GM23338 (cell line): Measurements from ENCODE around the gene ATP5PB. TPM values are rescaled to one million over a fixed set of nuclear protein-coding genes. Genes with fewer than 3 reads are reported as not detected.

ENCODE experiments used
- ATAC-seq: fragments of 200-7000 bp; cut with Tn5 transposase; 3 replicates; pipeline ENCODE4 v1.9.1; 2020
- DNase-seq: peaks from one replicate; pipeline ENCODE4 v3.0.0-alpha.2; 2015; ENCODE audit warnings: low spot score
- H2AFZ ChIP-seq: fragments of 200-600 bp; sonication (generic); 2 replicates; pipeline ENCODE4 v1.8.0; 2016; ENCODE audit warnings: antibody characterized with exemption, mild to moderate bottlenecking, moderate library complexity
- H3F3A ChIP-seq: fragments of 200-600 bp; sonication (generic); replicated peaks from 2 replicates; pipeline ENCODE4 v1.8.0; 2017; ENCODE audit warnings: antibody characterized with exemption, mixed run types, low read depth
- H3K27ac ChIP-seq: fragments of 200-600 bp; sonication (generic); 2 replicates; pipeline ENCODE4 v1.6.1; 2016; ENCODE audit warnings: low read depth
- H3K27me3 ChIP-seq: fragments of 200-600 bp; sonication (generic); 2 replicates; pipeline ENCODE4 v1.8.0; 2016; ENCODE audit warnings: mild to moderate bottlenecking, mixed run types, moderate library complexity; ENCODE audit not compliant: insufficient read depth
- H3K36me3 ChIP-seq: fragments of 200-600 bp; sonication (generic); 2 replicates; pipeline ENCODE4 v1.8.0; 2016; ENCODE audit warnings: mild to moderate bottlenecking; ENCODE audit not compliant: insufficient read depth
- H3K4me1 ChIP-seq: fragments of 200-600 bp; sonication (generic); 2 replicates; pipeline ENCODE4 v1.8.0; 2016; ENCODE audit warnings: mild to moderate bottlenecking, moderate library complexity; ENCODE audit not compliant: insufficient read depth
- H3K4me2 ChIP-seq: fragments of 200-600 bp; sonication (generic); 2 replicates; pipeline ENCODE4 v1.7.1; 2017; ENCODE audit warnings: mixed run types
- H3K4me3 ChIP-seq: fragments of 200-600 bp; sonication (generic); 2 replicates; pipeline ENCODE4 v1.6.1; 2016; ENCODE audit warnings: mixed run types
- H3K79me2 ChIP-seq: fragments of 200-600 bp; sonication (generic); replicated peaks from 2 replicates; pipeline ENCODE4 v1.8.0; 2017; ENCODE audit warnings: mild to moderate bottlenecking; ENCODE audit not compliant: insufficient read depth
- H3K9me2 ChIP-seq: fragments of 200-600 bp; sonication (generic); 2 replicates; pipeline ENCODE4 v1.8.0; 2017; ENCODE audit not compliant: insufficient read depth
- H4K20me1 ChIP-seq: fragments of 200-600 bp; sonication (generic); replicated peaks from 2 replicates; pipeline ENCODE4 v1.8.0; 2017; ENCODE audit warnings: mild to moderate bottlenecking; ENCODE audit not compliant: insufficient read depth
- H3K27ac Mint-ChIP-seq: 2 replicates; pipeline ENCODE4 v1.8.0; 2020; ENCODE audit warnings: inconsistent platforms, mild to moderate bottlenecking, moderate library complexity, mixed read lengths
- H3K27me3 Mint-ChIP-seq: 3 replicates; pipeline ENCODE4 v1.8.0; 2022; ENCODE audit warnings: low read depth, mild to moderate bottlenecking, moderate library complexity, mixed read lengths, inconsistent platforms; ENCODE audit not compliant: insufficient read depth, poor library complexity
- H3K36me3 Mint-ChIP-seq: 3 replicates; pipeline ENCODE4 v1.8.0; 2021; ENCODE audit warnings: low read depth, mild to moderate bottlenecking, inconsistent platforms, moderate library complexity, mixed read lengths
- H3K4me1 Mint-ChIP-seq: 3 replicates; pipeline ENCODE4 v1.8.0; 2020; ENCODE audit warnings: mild to moderate bottlenecking, inconsistent platforms, mixed read lengths
- H3K4me3 Mint-ChIP-seq: 3 replicates; pipeline ENCODE4 v1.8.0; 2021; ENCODE audit warnings: moderate library complexity, mild to moderate bottlenecking, inconsistent platforms, mixed read lengths
- H3K9me3 Mint-ChIP-seq: 3 replicates; pipeline ENCODE4 v1.8.0; 2020; ENCODE audit warnings: moderate library complexity, mild to moderate bottlenecking, inconsistent platforms, mixed read lengths
- ETS1 ChIP-seq: IDR thresholded peaks from 2 replicates; pipeline ENCODE4 v1.6.1; 2016; ENCODE audit warnings: antibody characterized with exemption
- STAT1 ChIP-seq: IDR thresholded peaks from one replicate; pipeline ENCODE4 v1.6.1; 2016; ENCODE audit warnings: antibody characterized with exemption; ENCODE audit not compliant: unreplicated experiment
- ZNF462 ChIP-seq: fragments of 250-450 bp; sonication (Bioruptor Pico); IDR thresholded peaks from 2 replicates; pipeline ENCODE4 v1.5.0; 2020; ENCODE audit warnings: mild to moderate bottlenecking, moderate library complexity
- polyA plus RNA-seq: library from polyadenylated mRNA; unstranded; fragments of >200 nt; fragmentation: Nextera tagmentation; extraction: Ambion mirVana; gene quantifications from 2 replicates; pipeline ENCODE4 v1.2.1, GENCODE V29; 2016
- total RNA-seq: library from RNA; depleted of rRNA; stranded (reverse); fragments of >200 nt; shearing (Covaris generic); gene quantifications from 2 replicates; pipeline ENCODE4 v1.2.3, GENCODE V29; 2014

ATP5PB gene
- total and polyA plus RNA-seq, 2 experiments from 2014 or later: 279 to 300 TPM

DNA sequence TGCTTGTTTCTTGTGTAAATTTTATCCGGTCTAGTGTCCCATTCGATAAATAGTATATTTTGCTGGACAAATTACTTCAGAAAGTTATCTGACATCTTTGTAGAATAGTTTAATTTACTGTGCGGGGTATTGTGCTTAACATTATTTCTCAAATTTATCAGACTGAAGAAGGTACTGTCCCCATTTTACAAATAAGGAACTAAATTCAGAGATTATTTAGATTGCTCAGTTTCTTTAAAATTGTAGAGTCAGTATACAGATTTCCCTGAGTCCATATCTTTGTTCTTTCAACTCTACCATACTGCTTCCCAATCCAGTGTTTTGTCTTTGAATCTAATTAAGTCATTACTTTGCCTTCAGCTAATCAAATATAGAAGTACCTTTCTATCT lies 6.4 kb downstream of the ATP5PB start (continued):
- no peak for TF ChIP-seq ZNF462
- no peak for TF ChIP-seq STAT1

- Mint-ChIP-seq H3K27me3 (no peaks in the 10 kb centered on the region), H3K9me3 (no peaks in the 10 kb centered on the region), H3K27ac (no peak overlapping the region), H3K4me3 (no peak overlapping the region), H3K36me3 (peaks cover 35% of the 10 kb centered on the region; the same call in 2 of the 3 replicates), H3K4me1 (no peaks in the 10 kb centered on the region)
- ATAC-seq (no peak), DNase-seq (no peak)
- Histone ChIP-seq H3K9me2 (no peaks in the 10 kb centered on the region), H3K27me3 (no peaks in the 10 kb centered on the region), H3K4me2 (no peak overlapping the region), H3K36me3 (peaks cover 47% of the 10 kb centered on the region), H2AFZ (no peak overlapping the region), H3F3A (no peaks in the 10 kb centered on the region), H3K79me2 (no peaks in the 10 kb centered on the region), H3K4me3 (no peak overlapping the region), H4K20me1 (peaks cover 3% of the 10 kb centered on the region; the same call in 1 of the 2 replicates), H3K4me1 (no peaks in the 10 kb centered on the region), H3K27ac (no peak overlapping the region)
- TF ChIP-seq ETS1 (no peak), ZNF462 (no peak)
Measured at GRCh38 chr1:111461765-111462164, 12.5 kb downstream of the ATP5PB start.
